Measurements from ENCODE around the gene SRGAP1.

DNA sequence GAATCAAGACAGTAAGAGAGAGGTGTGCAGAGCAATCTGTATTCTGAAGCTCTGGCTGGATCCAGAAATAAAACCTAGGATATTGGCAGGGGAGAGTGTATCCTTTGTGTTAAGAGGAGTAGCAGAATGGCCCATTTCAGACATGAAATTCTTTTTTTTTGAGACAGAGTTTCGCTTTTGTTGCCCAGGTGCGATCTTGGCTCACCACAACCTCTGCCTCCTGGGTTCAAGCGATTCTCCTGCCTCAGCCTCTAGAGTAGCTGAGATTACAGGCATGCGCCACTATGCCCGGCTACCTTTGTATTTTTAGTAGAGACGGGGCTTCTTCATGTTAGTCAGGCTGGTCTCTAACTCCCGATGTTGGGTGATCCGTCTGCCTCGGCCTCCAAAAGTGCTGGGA lies 6.1 kb upstream of the SRGAP1 start:
- TF ChIP-seq CREB5 (CRISPR knock-in tag; IDR thresholded peaks at IDR 0.05), result no peak
- TF ChIP-seq, protein P1, sequence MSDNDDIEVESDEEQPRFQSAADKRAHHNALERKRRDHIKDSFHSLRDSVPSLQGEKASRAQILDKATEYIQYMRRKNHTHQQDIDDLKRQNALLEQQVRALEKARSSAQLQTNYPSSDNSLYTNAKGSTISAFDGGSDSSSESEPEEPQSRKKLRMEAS (CRISPR knock-in tag; IDR thresholded peaks at IDR 0.05), result no peak

Measured in K562 (cell line).